HG03060 (cell line): ENCODE results near the gene BTN1A1.
"Not testable (repeated sequence)": the region's sequence is repeated elsewhere in the genome, so short reads cannot be mapped to it uniquely, and the experiment has no call there.

Experiments used
- ATAC-seq: cut with Tn5 transposase; IDR thresholded peaks from one replicate; pipeline ENCODE4 v1.9.1; 2021; ENCODE audit warnings: low read depth, moderate number of reproducible peaks; ENCODE audit not compliant: unreplicated experiment

The BTN1A1 gene

GRCh38 chr6:26534681-26535465, 34.8 kb downstream of the BTN1A1 start:
- ATAC-seq = no peak

- ATAC-seq = no peak
These were observed 36.6 kb downstream of the BTN1A1 start for GRCh38 chr6:26536571-26537159.

GRCh38 chr6:26537160-26537845, 37.2 kb downstream of the BTN1A1 start:
- peak; percentile 31 for ATAC-seq

- peak; percentile 29 for ATAC-seq
These were observed 37.9 kb downstream of the BTN1A1 start, which contains the start of gene HMGN4 for GRCh38 chr6:26537846-26538571. HMGN4 (plus strand) TSS chr6:26538366; CDS start chr6:26545207, 6,841 bp downstream.

- no peak for ATAC-seq
These were observed 38.4 kb downstream of the BTN1A1 start for GRCh38 chr6:26538572-26538902.

GRCh38 chr6:26539071-26539615, 39.0 kb downstream of the BTN1A1 start:
- ATAC-seq = no peak

GRCh38 chr6:26541579-26541978, 41.5 kb downstream of the BTN1A1 start:
- ATAC-seq = no peak

GRCh38 chr6:26543953-26544352, 43.9 kb downstream of the BTN1A1 start:
- no peak for ATAC-seq

GRCh38 chr6:26544473-26544872, 44.4 kb downstream of the BTN1A1 start:
- no peak for ATAC-seq

- no peak for ATAC-seq
These were observed 45.5 kb downstream of the BTN1A1 start for GRCh38 chr6:26545627-26546026.

GRCh38 chr6:26547363-26547762, 47.3 kb downstream of the BTN1A1 start:
- ATAC-seq = not testable (repeated sequence)

GRCh38 chr6:26550250-26550993, 50.3 kb downstream of the BTN1A1 start:
- ATAC-seq = no peak

- ATAC-seq = no peak
These were observed 52.1 kb downstream of the BTN1A1 start for GRCh38 chr6:26552205-26552604.

GRCh38 chr6:26552640-26553188, 52.6 kb downstream of the BTN1A1 start:
- ATAC-seq = no peak

GRCh38 chr6:26553264-26553634, 53.1 kb downstream of the BTN1A1 start:
- ATAC-seq = no peak

- no peak for ATAC-seq
These were observed 53.7 kb downstream of the BTN1A1 start for GRCh38 chr6:26553635-26554446.

GRCh38 chr6:26554447-26554696, 54.3 kb downstream of the BTN1A1 start:
- no peak for ATAC-seq

- ATAC-seq = no peak
These were observed 54.8 kb downstream of the BTN1A1 start for GRCh38 chr6:26554697-26555504.
